IPS DF 4.7 (cell line): Measurements from ENCODE around the gene HSD17B11.
A peak's percentile ranks its signal among the peaks of the same experiment; 100 is the strongest.
"Not testable (repeated sequence)": the region's sequence is repeated elsewhere in the genome, so short reads cannot be mapped to it uniquely, and the experiment has no call there.

Experiments used
- DNase-seq: peaks from one replicate; pipeline ENCODE4 v3.0.0-alpha.2; 2013; ENCODE audit warnings: low spot score; ENCODE audit errors: extremely low read depth

HSD17B11 gene, protein sequence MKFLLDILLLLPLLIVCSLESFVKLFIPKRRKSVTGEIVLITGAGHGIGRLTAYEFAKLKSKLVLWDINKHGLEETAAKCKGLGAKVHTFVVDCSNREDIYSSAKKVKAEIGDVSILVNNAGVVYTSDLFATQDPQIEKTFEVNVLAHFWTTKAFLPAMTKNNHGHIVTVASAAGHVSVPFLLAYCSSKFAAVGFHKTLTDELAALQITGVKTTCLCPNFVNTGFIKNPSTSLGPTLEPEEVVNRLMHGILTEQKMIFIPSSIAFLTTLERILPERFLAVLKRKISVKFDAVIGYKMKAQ

DNA sequence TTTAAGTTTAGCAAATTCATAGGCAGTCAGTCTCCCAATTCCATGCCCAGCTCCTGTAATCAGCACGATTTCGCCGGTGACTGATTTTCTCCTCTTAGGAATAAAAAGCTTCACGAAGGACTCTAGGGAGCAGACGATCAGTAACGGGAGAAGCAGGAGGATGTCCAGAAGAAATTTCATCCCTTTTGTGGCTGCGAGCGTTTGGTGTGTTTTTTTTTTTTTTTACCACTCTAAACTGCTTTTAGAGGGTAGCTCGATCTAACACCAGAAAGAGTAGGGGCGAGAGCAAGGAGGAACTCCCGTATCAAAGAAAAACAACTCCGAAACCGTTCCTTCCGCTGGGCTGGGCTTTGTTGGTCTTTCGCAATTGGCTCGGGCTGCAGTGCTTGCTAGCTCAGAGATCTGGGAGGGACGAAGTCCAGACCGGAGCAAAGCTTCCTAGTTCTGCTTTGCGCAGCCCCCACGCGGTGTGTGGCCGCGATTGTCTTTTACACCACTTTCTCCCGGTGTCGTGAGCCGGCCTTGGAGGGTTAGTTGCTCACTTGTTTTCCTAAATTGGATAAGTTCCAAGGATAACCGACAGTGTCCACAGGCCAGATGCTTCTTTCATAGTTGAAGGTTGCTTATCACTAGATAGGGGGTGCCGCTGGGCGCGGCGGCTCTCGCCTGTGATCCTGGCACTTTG lies at the start of gene HSD17B11:
Gene HSD17B11, minus strand, starts transcription at position 298 of the 685 bp plus-strand sequence. Its CDS starts 118 bp downstream, at position 180.
- peak; percentile 83 for DNase-seq

GRCh38 chr4:87433342-87433741 lies 42.4 kb upstream of the HSD17B11 start:
- no peak for DNase-seq

DNA sequence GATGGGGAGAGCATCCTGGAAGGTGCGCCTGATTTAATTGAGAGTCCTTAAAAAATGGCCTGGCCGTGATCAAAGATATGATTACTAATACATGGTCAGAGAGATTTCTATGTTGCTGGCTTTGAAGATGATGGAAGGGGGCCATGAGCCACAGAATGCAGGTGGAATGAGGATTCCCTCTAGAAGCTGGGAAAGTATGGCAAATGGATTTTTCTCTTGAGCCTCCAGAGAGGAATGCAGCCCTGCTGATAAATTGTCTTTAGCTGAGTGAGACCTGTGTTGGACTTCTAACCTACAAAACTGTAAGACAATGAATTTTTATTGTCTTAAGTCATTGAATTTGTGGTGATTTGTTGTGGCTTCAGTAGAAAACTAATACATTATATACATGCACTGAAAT lies 39.0 kb upstream of the HSD17B11 start:
- no peak for DNase-seq

DNA sequence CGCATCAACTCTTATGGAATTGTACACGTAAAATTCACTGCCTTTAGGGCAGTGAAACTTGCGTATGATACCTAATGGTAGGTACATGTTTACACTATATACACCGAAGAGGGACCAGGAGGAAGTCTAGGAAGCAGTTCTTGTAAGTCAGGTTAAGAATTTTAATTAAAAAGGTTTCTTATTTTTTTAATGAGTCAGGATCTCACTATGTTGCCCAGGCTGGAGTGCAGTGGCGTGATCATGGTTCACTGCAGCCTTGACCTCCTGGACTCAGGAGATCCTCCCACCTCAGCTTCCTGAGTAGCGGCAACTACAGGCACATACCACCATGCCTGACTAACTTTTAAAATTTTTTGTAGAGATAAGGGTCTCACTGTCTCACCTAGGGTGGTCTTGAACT lies 38.0 kb upstream of the HSD17B11 start:
- no peak for DNase-seq

DNA sequence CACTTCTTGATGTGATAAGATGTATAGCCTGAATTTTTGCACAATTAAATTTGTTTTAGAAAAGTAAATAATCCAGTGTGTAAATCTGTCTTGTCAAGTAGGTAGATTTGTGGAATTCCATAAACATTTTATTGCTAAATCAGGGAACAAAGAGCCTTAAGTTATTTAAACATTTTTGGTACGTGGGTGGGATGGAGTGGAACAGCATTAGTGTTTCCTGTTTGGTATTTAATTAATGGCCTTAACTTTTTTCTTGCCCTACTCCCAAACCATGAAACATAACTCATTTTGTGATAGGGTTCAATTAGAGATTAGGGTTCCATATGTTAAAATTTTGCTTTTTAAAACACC lies 36.5 kb upstream of the HSD17B11 start:
- no peak for DNase-seq

DNA sequence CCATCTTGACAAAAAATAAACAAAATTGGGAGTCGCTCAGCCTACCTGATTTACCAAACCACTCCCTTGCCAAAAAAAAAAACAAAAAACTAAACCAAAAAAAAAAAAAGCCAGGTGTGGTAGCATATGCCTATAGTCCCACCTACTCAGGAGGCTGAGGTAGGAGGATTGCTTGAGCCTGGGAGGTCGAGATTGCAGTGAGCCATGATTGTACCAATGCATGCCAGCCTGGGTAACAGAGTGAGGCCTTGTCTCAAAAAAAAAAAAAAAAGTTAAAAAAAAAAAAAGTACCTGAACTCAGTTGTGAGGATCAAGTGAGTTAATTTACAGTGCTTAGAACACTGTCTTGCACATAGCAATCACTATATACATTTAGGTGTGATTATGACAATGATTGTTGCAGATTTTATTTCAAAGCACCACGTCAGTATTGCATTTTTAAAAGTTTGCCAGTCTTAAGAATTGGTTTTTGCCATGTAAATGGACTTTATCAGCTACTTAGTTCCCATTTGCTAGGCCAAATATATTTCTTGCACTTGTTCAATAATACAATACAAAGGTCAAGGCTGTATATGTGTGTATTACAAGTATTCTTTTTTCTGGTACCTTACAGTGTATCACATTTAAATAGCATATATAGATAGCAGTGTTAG lies 36.0 kb upstream of the HSD17B11 start:
- no peak for DNase-seq

DNA sequence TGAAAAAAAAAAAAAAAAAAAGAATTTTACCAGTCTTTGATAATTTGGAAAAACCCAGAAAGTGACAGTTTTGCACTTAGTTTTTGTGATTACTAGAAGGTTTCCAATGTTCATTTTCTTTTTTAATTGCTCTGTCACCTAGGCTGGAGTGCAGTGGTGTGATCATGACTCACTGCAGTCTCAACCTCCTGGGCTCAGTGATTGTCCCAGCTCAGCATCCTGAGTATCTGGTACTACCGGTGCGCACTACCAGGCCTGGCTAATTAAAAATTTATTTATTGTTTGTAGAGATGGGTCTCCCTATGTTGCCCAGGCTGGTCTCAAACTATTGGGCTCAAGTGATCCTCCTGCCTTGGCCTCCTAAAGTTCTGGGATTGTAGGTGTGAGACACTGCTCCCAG lies 34.7 kb upstream of the HSD17B11 start:
- no peak for DNase-seq

GRCh38 chr4:87424099-87424543 lies 33.1 kb upstream of the HSD17B11 start:
- DNase-seq: not testable (repeated sequence)

GRCh38 chr4:87423317-87424098 lies 32.5 kb upstream of the HSD17B11 start:
- no peak for DNase-seq

DNA sequence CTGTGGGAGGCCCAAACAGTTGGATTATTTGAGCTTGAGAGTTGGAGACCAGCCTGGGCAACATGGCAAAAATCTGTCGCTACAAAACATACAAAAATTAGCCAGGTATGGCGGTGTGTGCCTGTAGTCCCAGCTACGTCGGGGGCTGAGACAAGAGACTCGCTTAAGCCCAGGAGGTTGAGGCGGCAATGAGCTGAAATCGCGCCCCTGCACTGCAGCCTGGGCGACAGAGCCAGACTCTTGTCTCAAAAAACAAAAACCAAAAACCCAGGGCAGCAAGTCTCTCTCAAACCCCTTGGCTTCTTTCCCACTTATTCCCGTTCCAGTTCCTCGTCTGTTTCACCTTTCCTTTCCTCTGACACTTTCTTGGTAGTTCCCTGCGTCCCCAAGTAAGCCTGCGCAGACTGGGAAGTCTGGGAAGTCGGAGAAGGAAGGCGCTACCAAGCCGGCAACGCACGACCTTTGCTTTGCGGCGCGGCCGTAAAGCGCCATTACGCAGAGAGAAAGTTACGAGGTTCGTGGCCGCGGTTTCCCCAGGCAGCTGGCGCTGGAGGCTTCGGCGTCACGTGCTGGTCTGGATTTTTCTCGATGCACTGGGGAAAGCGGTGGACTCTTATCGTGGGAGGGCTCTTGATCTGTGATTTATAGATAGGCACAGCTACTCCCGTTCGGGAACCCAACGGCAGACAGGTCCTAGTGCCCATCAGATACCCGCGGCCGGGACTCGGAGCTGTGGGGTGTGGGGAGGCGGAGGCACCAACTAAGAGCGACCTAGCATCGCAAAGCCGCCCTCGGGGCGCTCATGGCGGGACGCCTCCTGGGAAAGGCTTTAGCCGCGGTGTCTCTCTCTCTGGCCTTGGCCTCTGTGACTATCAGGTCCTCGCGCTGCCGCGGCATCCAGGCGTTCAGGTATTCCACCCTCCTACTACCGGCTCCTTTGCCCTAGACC lies 31.4 kb upstream of the HSD17B11 start, which contains the start of gene NUDT9:
Gene NUDT9, plus strand, starts transcription at position 470 of the 949 bp plus-strand sequence. Its CDS starts 333 bp downstream, at position 803.
- peak; percentile 89 for DNase-seq

GRCh38 chr4:87420276-87420830 lies 29.4 kb upstream of the HSD17B11 start:
- DNase-seq: no peak

DNA sequence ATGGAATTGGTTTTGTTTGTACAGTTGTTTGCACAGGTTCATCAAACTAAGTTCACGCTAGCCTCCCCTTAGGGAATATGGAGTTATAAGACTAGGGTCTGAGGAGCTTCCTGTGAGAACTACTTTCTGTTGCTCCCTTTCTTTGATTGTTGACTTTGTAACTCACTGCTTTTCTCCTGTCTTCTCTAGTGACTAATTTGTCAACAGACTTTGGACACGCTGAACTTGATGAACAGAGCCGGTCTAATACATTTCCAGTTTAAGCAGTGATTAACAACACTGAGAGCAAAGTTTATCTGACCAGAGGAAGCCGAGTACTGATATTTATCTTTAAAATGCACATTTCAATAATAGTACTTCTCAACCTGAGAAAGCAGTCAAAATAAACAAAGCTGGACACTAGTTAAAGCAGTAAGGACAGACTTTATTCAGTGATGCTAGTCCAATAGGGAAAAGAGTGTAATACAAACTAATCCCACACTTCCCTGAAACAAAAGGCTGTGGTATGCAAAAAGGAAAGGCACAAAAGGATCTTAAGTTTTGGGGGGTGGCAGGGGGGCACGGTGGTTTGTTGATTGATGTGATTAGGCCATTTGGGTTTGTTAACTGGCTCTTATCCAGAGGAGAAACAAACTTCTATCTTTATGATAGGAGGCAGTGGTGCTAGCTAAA lies 28.7 kb upstream of the HSD17B11 start:
- no peak for DNase-seq

DNA sequence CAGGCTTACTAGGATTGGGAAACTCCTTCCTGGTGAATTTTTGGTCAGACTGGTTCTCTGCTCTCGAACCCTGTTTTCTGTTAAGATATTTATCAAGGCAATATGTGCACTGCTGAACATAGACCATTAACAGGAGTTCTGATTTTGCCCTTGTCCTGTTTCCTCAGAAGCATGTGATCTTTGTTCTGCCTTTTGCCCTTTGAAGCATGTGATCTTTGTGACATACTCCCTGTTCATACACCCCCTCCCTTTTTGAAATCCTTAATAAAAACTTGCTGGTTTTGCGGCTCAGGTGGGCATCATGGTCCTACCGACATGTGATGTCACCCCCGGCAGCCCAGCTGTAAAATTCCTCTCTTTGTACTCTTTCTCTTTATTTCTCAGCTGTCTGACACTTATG lies 27.4 kb upstream of the HSD17B11 start:
- not testable (repeated sequence) for DNase-seq

DNA sequence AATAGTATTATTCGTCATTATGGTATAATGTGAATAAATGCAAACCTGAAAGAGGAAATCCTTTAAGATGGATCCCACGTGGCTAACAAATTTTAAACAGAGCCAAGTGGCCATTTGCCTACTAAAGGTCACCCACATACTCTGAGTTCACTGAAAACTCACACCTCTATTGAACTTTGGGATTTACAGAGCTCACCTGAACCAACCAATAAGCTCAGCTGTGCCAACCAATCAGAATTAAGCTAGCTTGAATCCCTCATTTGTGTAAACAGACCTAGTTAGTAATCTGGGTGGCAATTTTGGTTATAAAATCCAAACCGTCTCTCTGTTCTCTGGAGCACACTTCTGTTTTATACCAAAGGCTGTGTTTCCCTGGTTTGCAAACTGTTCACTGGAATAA lies 26.0 kb upstream of the HSD17B11 start:
- DNase-seq: no peak

DNA sequence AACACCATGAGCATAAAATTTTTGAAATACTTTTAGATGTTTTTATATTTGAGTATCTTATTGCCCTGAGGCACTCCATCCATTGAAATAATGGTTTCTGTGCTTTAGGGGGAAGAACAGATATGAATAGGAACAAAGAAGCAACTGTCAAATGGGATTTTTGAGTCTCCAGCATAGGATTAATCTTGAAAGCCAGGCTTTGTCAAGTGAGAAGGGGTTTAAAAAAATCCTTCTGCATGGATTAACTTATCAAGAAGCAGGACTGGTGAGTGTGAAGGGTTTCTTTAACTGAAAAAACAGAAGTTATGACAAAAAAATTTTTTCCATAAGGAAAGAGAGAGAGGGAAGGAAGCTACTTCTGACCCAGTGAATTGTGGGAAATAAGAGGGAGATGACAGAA lies 23.8 kb upstream of the HSD17B11 start:
- DNase-seq: no peak

DNA sequence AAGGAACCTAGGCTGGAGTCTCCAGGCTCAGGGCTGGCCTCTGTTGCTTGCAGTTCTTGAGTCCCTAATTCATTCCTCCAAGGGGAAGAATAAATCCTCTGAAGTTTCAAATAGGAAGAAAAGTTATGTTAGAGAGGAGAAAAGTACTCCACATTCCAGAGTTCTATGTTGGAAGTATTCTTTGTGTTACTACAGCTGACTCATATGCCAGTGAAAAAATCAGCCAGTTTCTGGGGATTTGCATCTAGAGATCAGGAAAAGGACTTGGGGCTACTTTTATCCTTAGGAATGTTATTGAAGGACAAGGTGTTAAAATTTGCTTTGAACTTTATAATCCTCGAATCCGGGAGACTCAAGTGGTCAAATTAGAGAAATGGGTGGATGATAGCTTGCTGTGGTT lies 19.7 kb upstream of the HSD17B11 start:
- no peak for DNase-seq

DNA sequence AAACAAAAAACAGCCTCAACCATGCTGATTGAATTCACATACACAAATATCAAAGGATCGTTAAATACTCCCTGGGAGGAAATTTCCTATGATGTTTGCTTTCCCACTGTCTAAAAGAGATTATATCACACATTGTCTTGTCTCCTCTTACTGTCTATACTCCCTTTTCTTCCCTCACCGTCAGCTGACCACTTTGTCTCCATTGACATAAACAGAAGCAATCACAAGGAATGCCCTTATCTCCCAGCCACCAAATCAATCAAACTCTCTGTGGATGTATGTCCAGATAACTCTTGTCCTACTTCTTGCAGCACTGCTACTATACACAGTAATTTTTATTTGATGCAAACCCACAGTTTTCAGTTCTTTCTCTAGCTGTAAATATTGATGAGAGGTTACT lies 19.2 kb upstream of the HSD17B11 start:
- no peak for DNase-seq

DNA sequence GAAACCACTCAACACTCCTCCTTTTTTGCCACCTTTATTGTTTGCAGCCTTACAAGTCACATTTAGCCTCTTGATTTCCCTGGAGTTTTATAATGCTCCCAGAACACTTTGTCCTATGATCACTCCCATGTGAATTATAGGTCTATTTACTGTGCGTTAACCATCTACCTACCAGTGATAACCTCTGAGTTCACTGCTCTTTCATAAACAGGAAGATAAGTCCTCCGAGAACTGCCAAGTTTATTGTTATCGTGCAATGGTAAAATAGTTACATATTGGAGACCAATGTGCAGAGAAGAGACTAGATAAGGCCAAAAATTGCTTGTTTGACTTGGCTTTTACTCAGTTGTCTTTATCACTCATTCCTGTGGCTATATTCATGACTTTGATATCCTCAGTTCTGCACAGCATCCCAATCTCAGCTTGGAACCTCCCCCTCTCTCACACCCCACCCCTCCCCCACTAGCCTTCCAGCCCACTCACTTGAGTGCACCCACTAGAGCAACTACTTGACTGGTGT lies 18.5 kb upstream of the HSD17B11 start:
- DNase-seq: no peak

- DNase-seq: not testable (repeated sequence)
Measured at GRCh38 chr4:87406902-87407301, 15.9 kb upstream of the HSD17B11 start.
